Testis (tissue), 2 donors: ENCODE measurements around the gene PRELID3B.

ENCODE experiments used
- POLR2A ChIP-seq: fragments of 450-650 bp; IDR thresholded peaks from one replicate; pipeline ENCODE4 v1.6.1; 2017; ENCODE audit warnings: antibody characterized with exemption, mild to moderate bottlenecking, moderate library complexity
- TF ChIP-seq, protein P1 (sequence below), 3 experiments: fragments of 450-650 bp in 2 of 3; fragments of 200-600 bp in 1 of 3; sonication (generic) in 1 of 3; IDR thresholded peaks; one replicate each; pipeline ENCODE4 v1.5.1; 2016 to 2019; ENCODE audit warnings: antibody characterized with exemption in 3 of 3, mild to moderate bottlenecking in 2 of 3, moderate library complexity in 1 of 3

DNA sequence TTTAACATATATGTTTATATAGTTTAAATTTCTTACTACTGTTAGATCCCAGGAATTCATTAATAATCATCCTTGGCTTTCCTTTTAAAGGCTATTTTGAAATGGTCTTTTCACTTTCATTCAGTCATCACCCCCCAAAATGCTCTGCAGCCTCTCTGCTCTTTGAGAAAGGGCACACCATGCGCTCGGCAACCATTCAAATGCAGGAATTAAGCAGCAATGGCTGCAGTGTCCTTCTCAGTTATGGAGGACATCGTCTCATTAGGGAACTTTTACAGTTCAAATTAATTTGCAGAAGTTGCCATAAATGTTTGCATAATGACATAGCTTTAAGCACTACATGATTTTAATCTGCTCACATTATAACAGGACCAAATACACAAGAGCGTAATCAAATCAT, 17.1 kb downstream of the PRELID3B start:
- TF ChIP-seq, protein P1, sequence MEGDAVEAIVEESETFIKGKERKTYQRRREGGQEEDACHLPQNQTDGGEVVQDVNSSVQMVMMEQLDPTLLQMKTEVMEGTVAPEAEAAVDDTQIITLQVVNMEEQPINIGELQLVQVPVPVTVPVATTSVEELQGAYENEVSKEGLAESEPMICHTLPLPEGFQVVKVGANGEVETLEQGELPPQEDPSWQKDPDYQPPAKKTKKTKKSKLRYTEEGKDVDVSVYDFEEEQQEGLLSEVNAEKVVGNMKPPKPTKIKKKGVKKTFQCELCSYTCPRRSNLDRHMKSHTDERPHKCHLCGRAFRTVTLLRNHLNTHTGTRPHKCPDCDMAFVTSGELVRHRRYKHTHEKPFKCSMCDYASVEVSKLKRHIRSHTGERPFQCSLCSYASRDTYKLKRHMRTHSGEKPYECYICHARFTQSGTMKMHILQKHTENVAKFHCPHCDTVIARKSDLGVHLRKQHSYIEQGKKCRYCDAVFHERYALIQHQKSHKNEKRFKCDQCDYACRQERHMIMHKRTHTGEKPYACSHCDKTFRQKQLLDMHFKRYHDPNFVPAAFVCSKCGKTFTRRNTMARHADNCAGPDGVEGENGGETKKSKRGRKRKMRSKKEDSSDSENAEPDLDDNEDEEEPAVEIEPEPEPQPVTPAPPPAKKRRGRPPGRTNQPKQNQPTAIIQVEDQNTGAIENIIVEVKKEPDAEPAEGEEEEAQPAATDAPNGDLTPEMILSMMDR (IDR thresholded peaks at IDR 0.05): no peak
- TF ChIP-seq POLR2A: no peak
